Activated CD8-positive, alpha-beta memory T cell treated with anti-CD3 and anti-CD28 coated beads, Interleukin-2, amount 50 U/mL, for 1 hour (primary cell): Measurements from ENCODE around the gene CDCP1.

Experiments
- DNase-seq: peaks from one replicate; pipeline ENCODE4 v3.0.0-alpha.2; 2020; ENCODE audit errors: extremely low read depth

CDCP1 gene, protein sequence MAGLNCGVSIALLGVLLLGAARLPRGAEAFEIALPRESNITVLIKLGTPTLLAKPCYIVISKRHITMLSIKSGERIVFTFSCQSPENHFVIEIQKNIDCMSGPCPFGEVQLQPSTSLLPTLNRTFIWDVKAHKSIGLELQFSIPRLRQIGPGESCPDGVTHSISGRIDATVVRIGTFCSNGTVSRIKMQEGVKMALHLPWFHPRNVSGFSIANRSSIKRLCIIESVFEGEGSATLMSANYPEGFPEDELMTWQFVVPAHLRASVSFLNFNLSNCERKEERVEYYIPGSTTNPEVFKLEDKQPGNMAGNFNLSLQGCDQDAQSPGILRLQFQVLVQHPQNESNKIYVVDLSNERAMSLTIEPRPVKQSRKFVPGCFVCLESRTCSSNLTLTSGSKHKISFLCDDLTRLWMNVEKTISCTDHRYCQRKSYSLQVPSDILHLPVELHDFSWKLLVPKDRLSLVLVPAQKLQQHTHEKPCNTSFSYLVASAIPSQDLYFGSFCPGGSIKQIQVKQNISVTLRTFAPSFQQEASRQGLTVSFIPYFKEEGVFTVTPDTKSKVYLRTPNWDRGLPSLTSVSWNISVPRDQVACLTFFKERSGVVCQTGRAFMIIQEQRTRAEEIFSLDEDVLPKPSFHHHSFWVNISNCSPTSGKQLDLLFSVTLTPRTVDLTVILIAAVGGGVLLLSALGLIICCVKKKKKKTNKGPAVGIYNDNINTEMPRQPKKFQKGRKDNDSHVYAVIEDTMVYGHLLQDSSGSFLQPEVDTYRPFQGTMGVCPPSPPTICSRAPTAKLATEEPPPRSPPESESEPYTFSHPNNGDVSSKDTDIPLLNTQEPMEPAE

GRCh38 chr3:45145681-45146614 is at the start of gene CDCP1:
Gene CDCP1 (minus strand): TSS chr3:45146378. CDS start chr3:45146287, 91 bp downstream.
- no peak for DNase-seq

GRCh38 chr3:45194791-45195190 is 48.6 kb upstream of the CDCP1 start:
- no peak for DNase-seq

GRCh38 chr3:45191924-45192417 is 45.8 kb upstream of the CDCP1 start:
- DNase-seq = no peak

DNA sequence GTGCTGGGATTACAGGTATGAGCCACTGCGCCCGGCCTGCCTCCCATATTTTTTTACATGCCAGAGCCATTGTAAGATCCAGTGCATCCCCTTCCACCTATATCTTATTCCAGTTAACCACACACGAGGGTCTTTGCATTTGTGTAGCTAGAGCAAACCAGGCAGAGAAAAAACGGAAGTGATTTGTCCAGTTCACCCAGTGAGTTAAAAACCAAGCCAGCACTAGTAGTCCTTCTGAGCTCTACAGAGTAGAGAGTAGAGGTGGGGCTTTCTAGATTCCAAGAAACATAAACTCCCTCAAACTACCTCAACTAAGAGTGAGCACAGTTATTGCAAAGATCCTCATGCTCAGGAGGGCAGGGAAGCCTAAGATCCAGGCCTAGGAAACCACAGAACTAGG is 45.2 kb upstream of the CDCP1 start:
- DNase-seq = no peak

DNA sequence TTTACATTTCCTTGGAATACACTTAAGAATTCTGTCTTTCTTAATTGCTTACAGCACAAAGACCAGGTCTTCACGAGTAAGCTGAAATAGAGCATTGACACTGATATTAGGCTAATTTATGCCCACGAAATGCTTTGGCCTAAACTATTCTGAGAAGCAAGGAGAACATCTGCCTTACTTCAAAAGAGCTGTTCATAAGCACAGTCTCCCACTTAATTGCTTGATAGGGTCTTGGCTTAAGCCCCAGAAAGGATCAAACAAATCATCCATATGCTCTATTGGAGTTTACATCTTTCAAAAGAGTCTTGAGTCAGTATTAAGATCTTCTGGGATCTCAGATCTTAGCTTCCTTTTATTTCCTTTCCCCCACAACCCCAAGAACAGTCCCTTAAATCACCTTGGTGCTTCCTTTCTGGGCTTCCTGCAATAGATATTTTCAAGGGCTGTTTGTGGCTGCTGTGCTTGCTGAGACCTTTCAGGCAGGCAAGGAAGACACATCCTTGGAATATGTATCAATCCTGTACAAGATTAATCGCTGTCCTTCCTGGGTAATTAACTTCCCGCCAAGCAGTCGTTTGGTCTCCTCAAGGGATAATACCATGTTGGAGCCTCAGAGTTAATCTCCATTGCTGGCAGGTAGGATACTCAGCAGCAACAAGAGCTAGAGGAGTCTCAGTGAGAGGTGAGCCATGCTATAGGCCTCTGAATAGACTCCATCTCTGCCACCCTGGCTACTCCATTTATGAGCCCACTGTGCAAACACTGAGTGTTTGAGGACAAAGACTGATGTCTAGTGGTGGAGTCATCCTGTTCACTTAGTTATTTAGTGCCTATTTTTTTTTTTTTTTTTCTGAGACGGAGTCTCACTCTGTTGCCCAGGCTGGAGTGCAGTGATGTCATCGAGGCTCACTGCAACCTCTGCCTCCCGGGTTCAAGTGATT is 42.8 kb upstream of the CDCP1 start:
- no peak for DNase-seq

DNA sequence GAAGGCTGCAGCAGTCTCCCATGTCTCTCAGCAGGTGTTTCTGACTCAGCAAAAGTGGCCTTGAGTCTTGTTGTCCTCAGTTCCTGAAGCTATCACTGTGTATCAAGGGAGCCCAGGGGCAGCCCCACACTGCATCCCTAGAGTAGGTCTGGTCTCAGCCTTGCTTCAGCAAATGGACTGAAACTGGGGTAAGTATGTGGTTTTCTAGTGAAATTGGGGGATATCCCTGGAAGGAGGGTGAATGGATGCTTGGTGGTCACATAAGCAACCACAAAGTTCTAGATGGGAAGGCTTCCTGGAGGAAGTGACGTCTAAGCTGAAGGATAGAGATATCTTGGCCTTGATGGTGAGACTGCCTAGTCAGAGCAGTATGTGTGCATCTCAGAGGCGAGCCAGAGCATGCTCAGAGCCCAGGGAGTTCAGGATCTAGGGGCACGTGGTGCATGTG is 41.5 kb upstream of the CDCP1 start:
- DNase-seq = no peak

DNA sequence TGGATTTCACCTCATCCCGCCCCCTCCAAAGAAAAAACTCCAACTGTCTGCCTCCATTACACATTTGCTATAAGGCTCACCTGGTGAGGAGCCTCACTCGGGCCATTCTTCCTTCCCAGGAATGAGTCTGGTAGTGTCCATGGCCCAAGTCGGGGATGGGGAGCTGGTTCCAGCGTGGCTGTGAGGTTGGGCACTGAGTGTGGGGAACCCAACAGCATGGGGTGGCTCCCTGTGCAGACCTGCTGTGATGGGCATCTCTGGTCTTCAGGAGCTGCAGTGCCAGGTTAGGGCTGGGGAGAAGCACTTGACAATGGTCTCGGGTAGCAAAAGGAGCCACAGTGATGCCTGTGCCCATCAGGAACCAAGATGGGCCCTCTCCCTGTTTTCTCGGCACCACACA is 40.7 kb upstream of the CDCP1 start:
- no peak for DNase-seq

DNA sequence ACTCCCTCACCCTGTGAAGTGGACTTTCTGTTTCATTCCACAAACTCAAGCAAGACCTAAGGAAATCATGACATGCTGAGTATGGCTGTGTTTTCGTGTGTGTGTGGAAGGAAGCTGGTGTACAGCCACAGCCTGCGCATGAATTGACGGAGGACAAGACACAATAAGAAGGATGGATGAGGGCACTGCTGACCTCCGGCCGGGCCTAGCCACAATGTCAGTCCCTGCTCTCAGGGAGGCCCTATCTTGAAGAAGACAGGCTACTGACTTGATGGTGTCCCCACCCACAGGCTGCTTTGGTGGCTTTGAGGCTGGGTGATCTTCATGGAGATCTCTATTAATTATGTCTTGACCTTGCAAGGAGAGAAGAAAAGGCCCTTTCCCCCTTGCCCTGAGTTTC is 39.3 kb upstream of the CDCP1 start:
- no peak for DNase-seq

GRCh38 chr3:45185052-45185451 is 38.9 kb upstream of the CDCP1 start:
- no peak for DNase-seq

GRCh38 chr3:45183872-45184262 is 37.7 kb upstream of the CDCP1 start:
- no peak for DNase-seq

DNA sequence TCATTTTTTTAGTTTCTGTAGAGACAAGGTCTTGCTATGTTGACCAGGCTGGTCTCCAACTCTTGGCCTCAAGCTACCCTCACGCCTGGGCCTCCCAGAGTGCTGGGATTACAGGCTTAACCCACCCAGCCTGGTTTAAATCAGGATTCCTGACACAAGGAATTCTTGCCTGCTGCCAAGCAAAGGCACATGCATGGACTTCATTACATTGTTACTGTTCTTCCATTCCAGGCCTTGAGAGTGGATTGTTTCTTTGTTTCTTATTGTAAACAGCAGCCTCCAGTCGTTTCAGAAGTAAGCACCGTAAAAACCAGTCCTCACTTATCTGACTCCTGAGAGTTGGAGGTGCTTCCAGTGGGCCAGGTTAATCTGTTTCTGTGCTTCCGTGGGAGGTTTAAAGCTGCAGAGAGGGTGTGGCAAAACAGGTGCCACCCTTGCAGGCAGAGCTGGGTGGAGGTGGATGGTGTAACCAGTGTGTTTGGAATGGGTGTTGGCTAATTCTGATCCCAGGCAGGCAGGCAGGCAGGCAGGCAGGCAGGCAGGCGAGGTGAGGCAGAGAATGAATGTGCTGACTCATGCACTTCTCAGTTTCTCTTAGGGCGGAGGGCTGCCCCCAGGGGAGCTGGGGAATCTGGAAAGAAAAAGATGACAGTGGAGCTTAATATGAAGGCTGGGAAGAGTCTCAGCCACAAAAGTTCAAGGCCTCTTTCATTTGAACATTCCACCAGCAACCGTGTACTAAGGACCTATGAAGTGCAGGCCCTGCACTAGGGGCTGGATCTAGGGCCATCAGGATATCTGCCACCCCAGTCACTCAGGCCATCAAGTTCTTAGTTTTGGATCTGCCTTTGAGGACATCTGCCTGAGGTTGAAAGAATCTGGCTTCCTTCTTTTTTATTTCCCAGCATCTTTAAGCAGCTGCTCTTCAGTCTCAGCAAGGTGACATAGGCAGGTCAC is 37.0 kb upstream of the CDCP1 start:
- DNase-seq = no peak

DNA sequence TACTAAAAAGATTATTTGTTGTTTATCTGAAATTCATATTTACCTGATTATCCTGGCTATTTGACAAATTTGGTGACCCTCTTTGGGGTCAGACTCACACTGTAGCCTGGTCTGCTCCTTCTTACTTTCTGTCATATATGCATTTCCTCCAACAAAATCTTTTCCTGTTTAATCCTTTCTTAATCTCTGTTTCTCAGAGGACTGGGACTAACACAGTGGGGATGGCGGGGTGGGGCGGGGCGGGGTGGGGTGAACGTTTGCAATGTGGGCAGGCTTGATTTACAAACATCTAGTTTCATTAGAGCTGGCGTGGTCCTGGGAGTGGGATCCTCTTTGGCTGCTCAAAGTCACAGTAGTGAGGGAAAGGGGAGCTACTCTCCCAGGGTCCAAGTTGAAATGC is 35.3 kb upstream of the CDCP1 start:
- no peak for DNase-seq

DNA sequence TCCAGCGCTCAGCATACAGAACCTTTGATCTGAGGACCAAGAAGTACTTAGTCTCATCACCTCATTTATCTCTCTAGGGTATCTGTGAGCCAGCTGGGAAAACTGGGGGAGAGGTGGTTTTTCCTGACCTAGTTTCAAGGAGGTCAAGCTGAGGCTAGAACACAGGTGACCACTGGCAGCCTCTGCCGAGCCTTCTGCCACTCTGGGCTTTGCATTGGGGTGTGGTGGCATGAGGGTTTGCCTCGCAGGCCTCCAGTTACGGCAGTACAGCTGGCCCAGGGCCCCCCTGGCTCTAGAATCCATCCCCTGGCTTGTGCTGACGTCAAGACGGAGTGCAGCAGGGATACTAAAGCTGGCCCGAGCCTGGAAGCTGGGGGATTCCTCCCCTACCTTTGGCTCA is 34.7 kb upstream of the CDCP1 start:
- DNase-seq = no peak

DNA sequence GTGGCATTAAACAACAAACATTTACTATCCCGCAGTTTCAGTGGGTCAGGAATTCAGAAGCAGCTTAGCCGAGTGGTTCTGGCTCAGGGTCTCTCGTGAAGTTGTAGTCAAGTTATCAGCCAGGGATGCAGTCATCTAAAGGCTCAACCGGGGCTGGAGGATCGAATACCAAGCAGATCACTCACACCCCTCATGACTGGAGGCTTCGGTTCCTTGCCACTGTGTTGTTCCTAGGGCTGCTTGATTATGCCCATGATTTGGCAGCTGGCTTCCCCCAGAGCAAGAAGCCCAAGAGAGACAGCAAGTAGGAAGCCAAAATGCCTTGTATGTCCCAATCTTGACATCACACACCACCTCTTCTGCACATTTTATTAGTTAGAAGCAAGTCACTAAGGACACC is 33.9 kb upstream of the CDCP1 start:
- DNase-seq = no peak

DNA sequence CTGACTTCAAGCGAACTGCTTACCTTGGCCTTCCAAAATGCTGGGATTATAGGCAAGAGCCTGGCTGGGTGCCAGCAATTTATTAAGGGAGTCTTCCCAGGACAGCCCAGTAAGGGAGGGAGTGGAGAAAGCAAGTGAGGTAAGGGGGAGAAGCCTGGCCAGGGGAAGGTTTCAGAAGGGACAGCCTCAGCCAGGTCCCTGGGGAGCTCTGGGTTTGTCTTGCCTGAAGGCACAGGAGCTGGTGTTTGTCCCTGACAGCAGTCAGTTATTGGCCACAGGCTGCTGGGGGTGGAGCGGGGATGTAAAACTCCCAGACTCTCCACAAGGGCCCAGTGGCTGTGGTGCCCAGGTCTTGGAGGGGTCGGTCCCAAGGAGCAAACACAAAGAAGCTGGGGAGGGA is 33.0 kb upstream of the CDCP1 start:
- DNase-seq = no peak

DNA sequence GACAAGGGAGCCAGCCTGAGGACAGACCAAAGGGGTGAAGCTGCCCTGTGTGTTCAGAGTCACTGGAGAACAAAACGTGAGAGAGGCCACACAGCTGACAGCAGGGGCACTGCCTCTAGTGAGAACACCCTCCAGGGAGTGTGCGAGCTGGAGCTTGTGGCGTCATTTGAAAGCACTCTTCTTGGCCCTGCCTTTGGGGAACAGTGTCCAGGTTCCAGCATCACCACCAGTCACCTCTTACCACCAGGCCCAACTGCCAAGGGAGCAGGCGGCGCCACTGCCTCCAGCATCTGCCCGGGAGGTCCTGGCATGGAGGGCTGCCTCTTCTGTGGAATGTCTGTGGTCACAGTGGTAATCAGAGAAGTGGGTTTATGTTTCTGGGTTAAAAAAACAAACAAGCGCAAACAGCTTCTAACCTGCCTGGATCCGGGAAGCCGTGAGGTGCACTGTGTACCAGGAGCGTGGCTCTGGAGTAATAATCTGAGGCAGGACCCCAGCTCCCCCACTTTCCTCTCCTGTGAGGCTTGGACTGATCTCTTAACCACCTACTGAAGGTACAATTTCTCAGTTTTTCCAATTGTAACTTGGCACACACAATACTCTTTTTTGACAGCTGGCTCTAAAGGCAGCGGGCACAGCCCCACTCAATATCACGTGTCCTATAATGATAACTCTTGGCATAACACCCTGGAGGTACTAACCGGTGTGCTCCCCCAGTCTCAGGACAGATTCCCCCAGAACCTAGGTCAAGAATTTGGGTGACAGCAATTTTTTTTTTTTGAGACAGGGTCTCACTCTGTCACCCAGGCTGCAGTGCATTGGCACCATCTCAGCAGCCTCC is 32.2 kb upstream of the CDCP1 start:
- no peak for DNase-seq

DNA sequence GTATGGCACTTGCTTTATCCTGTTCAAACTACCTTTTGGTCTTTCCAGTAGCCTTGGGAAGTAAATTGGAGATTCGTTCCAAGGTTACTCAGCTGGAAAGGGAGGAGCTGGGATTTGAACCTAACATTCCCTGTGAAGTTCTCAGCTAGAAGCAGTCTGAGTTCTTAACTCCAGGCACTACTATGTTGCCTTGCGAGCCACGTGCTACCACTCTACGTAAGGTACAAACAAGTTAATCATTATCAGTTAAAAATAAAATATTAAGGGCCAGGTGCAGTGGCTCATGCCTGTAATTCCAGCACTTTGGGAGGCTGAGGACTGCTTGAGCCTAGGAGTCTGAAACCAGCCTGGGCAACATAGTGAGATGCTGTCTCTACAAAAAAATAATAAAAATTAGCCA is 30.7 kb upstream of the CDCP1 start:
- no peak for DNase-seq

GRCh38 chr3:45174234-45174633 is 28.1 kb upstream of the CDCP1 start:
- no peak for DNase-seq

- DNase-seq = no peak
Measured at GRCh38 chr3:45173776-45174175, 27.6 kb upstream of the CDCP1 start.
